HCT116 (cell line): ENCODE measurements around the gene LGMN.

Source experiments
- CEBPB ChIP-seq: IDR thresholded peaks from 2 replicates; pipeline ENCODE4 v1.6.1; 2012; ENCODE audit warnings: low read depth
- EZH2 ChIP-seq: fragments of 200-600 bp; sonication (generic); IDR thresholded peaks from 2 replicates; pipeline ENCODE4 v1.6.1; 2017; ENCODE audit warnings: antibody characterized with exemption, mixed run types
- EZH2phosphoT487 ChIP-seq: fragments of 200-600 bp; IDR thresholded peaks from 2 replicates; pipeline ENCODE4 v1.6.1; 2018; ENCODE audit warnings: antibody characterized with exemption, borderline replicate concordance
- FOSL1 ChIP-seq: IDR thresholded peaks from 2 replicates; pipeline ENCODE4 v1.6.1; 2012; ENCODE audit warnings: low read depth
- MAX ChIP-seq: IDR thresholded peaks from 2 replicates; pipeline ENCODE4 v1.6.1; 2012
- POLR2A ChIP-seq: IDR thresholded peaks from 2 replicates; pipeline ENCODE4 v1.7.0; 2011; ENCODE audit warnings: borderline replicate concordance; ENCODE audit not compliant: insufficient read depth, insufficient read length; ENCODE audit errors: extremely low read depth
- POLR2AphosphoS5 ChIP-seq: IDR thresholded peaks from 2 replicates; pipeline ENCODE4 v1.6.1; 2011; ENCODE audit warnings: mild to moderate bottlenecking, low read depth, low read length, moderate library complexity
- RAD21 ChIP-seq: IDR thresholded peaks from 2 replicates; pipeline ENCODE4 v1.6.1; 2012; ENCODE audit warnings: low read depth, mild to moderate bottlenecking
- SIN3A ChIP-seq: IDR thresholded peaks from 2 replicates; pipeline ENCODE4 v1.6.1; 2012; ENCODE audit warnings: low read depth
- SP1 ChIP-seq: IDR thresholded peaks from 2 replicates; pipeline ENCODE4 v1.6.1; 2012; ENCODE audit warnings: low read depth
- YY1 ChIP-seq: IDR thresholded peaks from 2 replicates; pipeline ENCODE4 v1.6.1; 2011; ENCODE audit warnings: low read length, low read depth, moderate library complexity, mild to moderate bottlenecking; ENCODE audit not compliant: insufficient replicate concordance; ENCODE audit errors: extremely low read depth
- ZFX ChIP-seq: fragments of 450-650 bp; IDR thresholded peaks from 2 replicates; pipeline ENCODE4 v1.6.1; 2017
- TF ChIP-seq, protein P1 (sequence below), 3 experiments: fragments of 200-600 bp in 1 of 3; sonication (generic) in 1 of 3; IDR thresholded peaks in 2 of 3; conservative IDR thresholded peaks in 1 of 3; 2 replicates each; pipeline ENCODE4 v1.5.1; 2012 to 2017; ENCODE audit warnings: low read depth in 2 of 3, low read length in 2 of 3, antibody characterized with exemption in 1 of 3, borderline replicate concordance in 1 of 3, control low read depth in 1 of 3, mild to moderate bottlenecking in 1 of 3, mixed read lengths in 1 of 3, mixed run types in 1 of 3, moderate library complexity in 1 of 3; ENCODE audit not compliant: insufficient read depth in 1 of 3
- TF ChIP-seq, protein P2 (sequence below): IDR thresholded peaks from 2 replicates; pipeline ENCODE4 v1.6.1; 2012; ENCODE audit warnings: low read depth

- no peak for TF ChIP-seq EZH2
- no peak for TF ChIP-seq POLR2AphosphoS5
- no peak for TF ChIP-seq MAX
- TF ChIP-seq RAD21 = no peak
- TF ChIP-seq ZFX = no peak
- TF ChIP-seq, protein P1, sequence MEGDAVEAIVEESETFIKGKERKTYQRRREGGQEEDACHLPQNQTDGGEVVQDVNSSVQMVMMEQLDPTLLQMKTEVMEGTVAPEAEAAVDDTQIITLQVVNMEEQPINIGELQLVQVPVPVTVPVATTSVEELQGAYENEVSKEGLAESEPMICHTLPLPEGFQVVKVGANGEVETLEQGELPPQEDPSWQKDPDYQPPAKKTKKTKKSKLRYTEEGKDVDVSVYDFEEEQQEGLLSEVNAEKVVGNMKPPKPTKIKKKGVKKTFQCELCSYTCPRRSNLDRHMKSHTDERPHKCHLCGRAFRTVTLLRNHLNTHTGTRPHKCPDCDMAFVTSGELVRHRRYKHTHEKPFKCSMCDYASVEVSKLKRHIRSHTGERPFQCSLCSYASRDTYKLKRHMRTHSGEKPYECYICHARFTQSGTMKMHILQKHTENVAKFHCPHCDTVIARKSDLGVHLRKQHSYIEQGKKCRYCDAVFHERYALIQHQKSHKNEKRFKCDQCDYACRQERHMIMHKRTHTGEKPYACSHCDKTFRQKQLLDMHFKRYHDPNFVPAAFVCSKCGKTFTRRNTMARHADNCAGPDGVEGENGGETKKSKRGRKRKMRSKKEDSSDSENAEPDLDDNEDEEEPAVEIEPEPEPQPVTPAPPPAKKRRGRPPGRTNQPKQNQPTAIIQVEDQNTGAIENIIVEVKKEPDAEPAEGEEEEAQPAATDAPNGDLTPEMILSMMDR (IDR thresholded peaks at IDR 0.05 in 2 of 3, conservative IDR thresholded peaks at IDR 0.05 in 1 of 3; ENCODE audit: borderline replicate concordance in 1 of 3, insufficient read depth in 1 of 3, low read depth in 2 of 3, low read length in 2 of 3) = no peak
- no peak for TF ChIP-seq EZH2phosphoT487
- TF ChIP-seq, protein P2, sequence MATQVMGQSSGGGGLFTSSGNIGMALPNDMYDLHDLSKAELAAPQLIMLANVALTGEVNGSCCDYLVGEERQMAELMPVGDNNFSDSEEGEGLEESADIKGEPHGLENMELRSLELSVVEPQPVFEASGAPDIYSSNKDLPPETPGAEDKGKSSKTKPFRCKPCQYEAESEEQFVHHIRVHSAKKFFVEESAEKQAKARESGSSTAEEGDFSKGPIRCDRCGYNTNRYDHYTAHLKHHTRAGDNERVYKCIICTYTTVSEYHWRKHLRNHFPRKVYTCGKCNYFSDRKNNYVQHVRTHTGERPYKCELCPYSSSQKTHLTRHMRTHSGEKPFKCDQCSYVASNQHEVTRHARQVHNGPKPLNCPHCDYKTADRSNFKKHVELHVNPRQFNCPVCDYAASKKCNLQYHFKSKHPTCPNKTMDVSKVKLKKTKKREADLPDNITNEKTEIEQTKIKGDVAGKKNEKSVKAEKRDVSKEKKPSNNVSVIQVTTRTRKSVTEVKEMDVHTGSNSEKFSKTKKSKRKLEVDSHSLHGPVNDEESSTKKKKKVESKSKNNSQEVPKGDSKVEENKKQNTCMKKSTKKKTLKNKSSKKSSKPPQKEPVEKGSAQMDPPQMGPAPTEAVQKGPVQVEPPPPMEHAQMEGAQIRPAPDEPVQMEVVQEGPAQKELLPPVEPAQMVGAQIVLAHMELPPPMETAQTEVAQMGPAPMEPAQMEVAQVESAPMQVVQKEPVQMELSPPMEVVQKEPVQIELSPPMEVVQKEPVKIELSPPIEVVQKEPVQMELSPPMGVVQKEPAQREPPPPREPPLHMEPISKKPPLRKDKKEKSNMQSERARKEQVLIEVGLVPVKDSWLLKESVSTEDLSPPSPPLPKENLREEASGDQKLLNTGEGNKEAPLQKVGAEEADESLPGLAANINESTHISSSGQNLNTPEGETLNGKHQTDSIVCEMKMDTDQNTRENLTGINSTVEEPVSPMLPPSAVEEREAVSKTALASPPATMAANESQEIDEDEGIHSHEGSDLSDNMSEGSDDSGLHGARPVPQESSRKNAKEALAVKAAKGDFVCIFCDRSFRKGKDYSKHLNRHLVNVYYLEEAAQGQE = no peak
- no peak for TF ChIP-seq SIN3A
- no peak for TF ChIP-seq YY1
- no peak for TF ChIP-seq FOSL1
- TF ChIP-seq CEBPB = no peak
- no peak for TF ChIP-seq POLR2A
- TF ChIP-seq SP1 = no peak
Measured at GRCh38 chr14:92734618-92735017, 13.8 kb downstream of the LGMN start.
